ENCODE results near the gene NCKAP5. TPM values are rescaled to one million over a fixed set of nuclear protein-coding genes. Genes with fewer than 3 reads are reported as not detected.

NCKAP5 gene
- total and polyA plus RNA-seq, 2 of the 13 experiments (the other 11 are each of a cell fraction or from before 2014, with no cell fraction given), result 0.01 TPM; not detected in 1

DNA sequence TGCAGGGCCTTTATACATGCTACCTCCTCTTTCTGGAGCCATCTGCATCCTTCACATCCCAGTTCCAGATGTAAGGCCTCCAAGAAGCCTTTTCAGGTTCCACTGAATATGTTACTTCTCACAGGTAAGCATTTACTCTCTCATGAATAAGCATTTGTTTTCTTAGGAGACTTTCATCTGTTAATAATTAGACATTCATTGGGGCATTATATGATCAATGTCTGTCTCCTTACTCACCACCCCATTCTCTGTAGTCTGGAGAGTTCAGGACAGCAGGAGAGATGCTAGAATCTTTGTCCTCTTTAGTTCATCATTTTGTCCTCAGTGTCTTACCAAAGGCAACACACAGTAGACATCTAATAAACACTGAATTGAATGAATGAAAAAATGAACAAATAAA is 185.7 kb downstream of the NCKAP5 start:
- intact Hi-C loops (cut with micrococcal nuclease; ENCODE audit: unreplicated experiment), result no loop called here
- Histone ChIP-seq H3K79me2 (ENCODE audit: insufficient read depth, low read length) (no peaks in the 10 kb centered on the region), H3K27me3 (ENCODE audit: control insufficient read depth in 1 of 2, insufficient read depth in 2 of 2, low read length in 2 of 2) (no peaks in the 10 kb centered on the region), H3K36me3 (replicated peaks in 1 of 2; ENCODE audit: control insufficient read depth in 1 of 2, insufficient read depth in 2 of 2, low read length in 2 of 2) (no peaks in the 10 kb centered on the region), H3K4me1 (ENCODE audit: insufficient read depth, low read length) (no peaks in the 10 kb centered on the region), H3K9me3 (ENCODE audit: low read length) (0 out of 2 replicates have a peak, but pooled peaks cover under 1% of the 10 kb centered on the region), H3K9ac (ENCODE audit: insufficient read depth, low read depth, low read length) (no peak overlapping the region), H4K20me1 (ENCODE audit: insufficient read depth, low read length) (no peaks in the 10 kb centered on the region), H3K27ac (ENCODE audit: extremely low read length, insufficient read depth, low read length) (no peak overlapping the region), H3K4me3 (replicated peaks in 1 of 3; ENCODE audit: insufficient read depth in 1 of 3, low read depth in 2 of 3, low read length in 3 of 3) (no peak overlapping the region), H3K4me2 (ENCODE audit: low read depth, low read length) (no peak overlapping the region), H2AFZ (ENCODE audit: low read length) (no peak overlapping the region)
- ChIA-PET CTCF (ENCODE audit: low intra/inter-chr PET ratio, low total read pairs) (no interaction called here), POLR2A (no interaction called here)
- in situ Hi-C loops (cut with HindIII; ENCODE audit: extremely low pct_ligation_motif_present, low pct_unique_long_range_greater_than_20kb), result no loop called here
- no peak for ATAC-seq
- FAIRE-seq, result no peak
- no peak for DNase-seq (ENCODE audit: low spot score)
- TF ChIP-seq ZNF891 (CRISPR knock-in tag; IDR thresholded peaks at IDR 0.05) (no peak), SIN3B (IDR thresholded peaks at IDR 0.05; ENCODE audit: low read length) (no peak), MTF1 (CRISPR knock-in tag; IDR thresholded peaks at IDR 0.05) (no peak), MTF2 (CRISPR knock-in tag; IDR thresholded peaks at IDR 0.05; ENCODE audit: borderline replicate concordance) (no peak), ZNF746 (CRISPR knock-in tag; IDR thresholded peaks at IDR 0.05) (no peak)
- TF ChIP-seq, protein P1, sequence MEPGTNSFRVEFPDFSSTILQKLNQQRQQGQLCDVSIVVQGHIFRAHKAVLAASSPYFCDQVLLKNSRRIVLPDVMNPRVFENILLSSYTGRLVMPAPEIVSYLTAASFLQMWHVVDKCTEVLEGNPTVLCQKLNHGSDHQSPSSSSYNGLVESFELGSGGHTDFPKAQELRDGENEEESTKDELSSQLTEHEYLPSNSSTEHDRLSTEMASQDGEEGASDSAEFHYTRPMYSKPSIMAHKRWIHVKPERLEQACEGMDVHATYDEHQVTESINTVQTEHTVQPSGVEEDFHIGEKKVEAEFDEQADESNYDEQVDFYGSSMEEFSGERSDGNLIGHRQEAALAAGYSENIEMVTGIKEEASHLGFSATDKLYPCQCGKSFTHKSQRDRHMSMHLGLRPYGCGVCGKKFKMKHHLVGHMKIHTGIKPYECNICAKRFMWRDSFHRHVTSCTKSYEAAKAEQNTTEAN (CRISPR knock-in tag; conservative IDR thresholded peaks at IDR 0.05), result no peak
- BruUV-seq (replicated peaks), result no TSS peak

DNA sequence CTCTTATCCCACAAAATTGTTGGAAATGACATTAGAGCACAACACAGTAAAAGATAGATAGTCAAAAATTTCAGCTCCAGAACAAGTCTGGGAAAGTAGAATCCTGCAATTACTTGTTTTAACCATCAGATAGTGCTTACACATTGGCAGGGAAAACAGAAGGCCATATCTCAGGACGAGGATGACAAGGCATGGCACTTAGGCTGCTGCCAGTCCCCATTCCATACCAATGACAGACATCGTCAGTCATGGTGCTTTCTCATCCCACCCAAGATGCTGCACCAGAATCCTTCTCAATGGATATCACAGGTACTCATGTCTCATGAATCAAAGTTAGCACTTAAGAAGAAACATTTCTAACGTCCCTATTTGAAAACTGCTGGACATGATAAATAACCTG is 187.3 kb downstream of the NCKAP5 start:
- BruUV-seq (replicated peaks), result no TSS peak
- Histone ChIP-seq H3K9ac (ENCODE audit: insufficient read depth, low read depth, low read length) (no peak overlapping the region), H3K4me2 (ENCODE audit: low read depth, low read length) (no peak overlapping the region), H2AFZ (ENCODE audit: low read length) (no peak overlapping the region), H3K27ac (ENCODE audit: extremely low read length, insufficient read depth, low read length) (no peak overlapping the region), H3K4me1 (ENCODE audit: insufficient read depth, low read length) (no peaks in the 10 kb centered on the region), H3K36me3 (replicated peaks in 1 of 2; ENCODE audit: control insufficient read depth in 1 of 2, insufficient read depth in 2 of 2, low read length in 2 of 2) (no peaks in the 10 kb centered on the region), H3K79me2 (ENCODE audit: insufficient read depth, low read length) (no peaks in the 10 kb centered on the region), H4K20me1 (ENCODE audit: insufficient read depth, low read length) (no peaks in the 10 kb centered on the region), H3K27me3 (ENCODE audit: control insufficient read depth in 1 of 2, insufficient read depth in 2 of 2, low read length in 2 of 2) (no peaks in the 10 kb centered on the region), H3K9me3 (ENCODE audit: low read length) (no peaks in the 10 kb centered on the region), H3K4me3 (replicated peaks in 1 of 3; ENCODE audit: insufficient read depth in 1 of 3, low read depth in 2 of 3, low read length in 3 of 3) (no peak overlapping the region)
- ChIA-PET POLR2A (no interaction called here), CTCF (ENCODE audit: low intra/inter-chr PET ratio, low total read pairs) (no interaction called here)
- FAIRE-seq, result no peak
- no peak for ATAC-seq
- in situ Hi-C loops (cut with HindIII; ENCODE audit: extremely low pct_ligation_motif_present, low pct_unique_long_range_greater_than_20kb), result no loop called here
- DNase-seq (ENCODE audit: low spot score), result no peak
- WGBS (ENCODE audit: low lambda C conversion rate), result 34% methylated on average over 3 of the region's 3 CpGs
- intact Hi-C loops (cut with micrococcal nuclease; ENCODE audit: unreplicated experiment), result no loop called here
- TF ChIP-seq, protein P2, sequence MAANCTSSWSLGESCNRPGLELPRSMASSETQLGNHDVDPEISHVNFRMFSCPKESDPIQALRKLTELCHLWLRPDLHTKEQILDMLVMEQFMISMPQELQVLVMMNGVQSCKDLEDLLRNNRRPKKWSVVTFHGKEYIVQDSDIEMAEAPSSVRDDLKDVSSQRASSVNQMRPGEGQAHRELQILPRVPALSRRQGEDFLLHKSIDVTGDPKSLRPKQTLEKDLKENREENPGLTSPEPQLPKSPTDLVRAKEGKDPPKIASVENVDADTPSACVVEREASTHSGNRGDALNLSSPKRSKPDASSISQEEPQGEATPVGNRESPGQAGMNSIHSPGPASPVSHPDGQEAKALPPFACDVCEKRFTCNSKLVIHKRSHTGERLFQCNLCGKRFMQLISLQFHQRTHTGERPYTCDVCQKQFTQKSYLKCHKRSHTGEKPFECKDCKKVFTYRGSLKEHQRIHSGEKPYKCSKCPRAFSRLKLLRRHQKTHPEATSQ (CRISPR knock-in tag; IDR thresholded peaks at IDR 0.05; ENCODE audit: borderline replicate concordance), result no peak
- TF ChIP-seq MED1 (CRISPR knock-in tag; IDR thresholded peaks at IDR 0.05) (no peak), CC2D1A (CRISPR knock-in tag; IDR thresholded peaks at IDR 0.05) (no peak), NCOA5 (CRISPR knock-in tag; IDR thresholded peaks at IDR 0.05) (no peak), ZNF350 (CRISPR knock-in tag; IDR thresholded peaks at IDR 0.05; ENCODE audit: borderline replicate concordance, low read depth) (no peak), PITX1 (CRISPR knock-in tag; IDR thresholded peaks at IDR 0.05) (no peak)
- TF ChIP-seq, protein P3, sequence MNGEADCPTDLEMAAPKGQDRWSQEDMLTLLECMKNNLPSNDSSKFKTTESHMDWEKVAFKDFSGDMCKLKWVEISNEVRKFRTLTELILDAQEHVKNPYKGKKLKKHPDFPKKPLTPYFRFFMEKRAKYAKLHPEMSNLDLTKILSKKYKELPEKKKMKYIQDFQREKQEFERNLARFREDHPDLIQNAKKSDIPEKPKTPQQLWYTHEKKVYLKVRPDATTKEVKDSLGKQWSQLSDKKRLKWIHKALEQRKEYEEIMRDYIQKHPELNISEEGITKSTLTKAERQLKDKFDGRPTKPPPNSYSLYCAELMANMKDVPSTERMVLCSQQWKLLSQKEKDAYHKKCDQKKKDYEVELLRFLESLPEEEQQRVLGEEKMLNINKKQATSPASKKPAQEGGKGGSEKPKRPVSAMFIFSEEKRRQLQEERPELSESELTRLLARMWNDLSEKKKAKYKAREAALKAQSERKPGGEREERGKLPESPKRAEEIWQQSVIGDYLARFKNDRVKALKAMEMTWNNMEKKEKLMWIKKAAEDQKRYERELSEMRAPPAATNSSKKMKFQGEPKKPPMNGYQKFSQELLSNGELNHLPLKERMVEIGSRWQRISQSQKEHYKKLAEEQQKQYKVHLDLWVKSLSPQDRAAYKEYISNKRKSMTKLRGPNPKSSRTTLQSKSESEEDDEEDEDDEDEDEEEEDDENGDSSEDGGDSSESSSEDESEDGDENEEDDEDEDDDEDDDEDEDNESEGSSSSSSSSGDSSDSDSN (CRISPR knock-in tag; IDR thresholded peaks at IDR 0.05), result no peak

Measured in HepG2 (cell line).